Left lung (tissue), 10 donors: Measurements from ENCODE around the gene PTPRM. TPM values are rescaled to one million over a fixed set of nuclear protein-coding genes. Genes with fewer than 3 reads are reported as not detected.

Experiments used
- ATAC-seq: fragments of 200-7000 bp; cut with Tn5 transposase; one replicate; pipeline ENCODE4 v1.9.1; 2020; ENCODE audit warnings: moderate library complexity
- DNase-seq, 4 donors: peaks; one replicate each; pipeline ENCODE4 v3.0.0-alpha.2; 2013 to 2020
- H3K27ac ChIP-seq, 2 donors: fragments of 200-600 bp; sonication (generic) in 1 of 2; one replicate each; pipeline versions ENCODE4 v1.5.0 to v1.8.0; 2020 to 2021
- H3K27me3 ChIP-seq, 2 donors: fragments of 200-600 bp; sonication (generic) in 1 of 2; one replicate each; pipeline versions ENCODE4 v1.5.0 to v1.8.0; 2020 to 2021
- H3K36me3 ChIP-seq, 2 donors: fragments of 200-600 bp; sonication (generic) in 1 of 2; one replicate each; pipeline versions ENCODE4 v1.5.0 to v1.8.0; 2020 to 2021
- H3K4me1 ChIP-seq, 2 donors: fragments of 200-600 bp; one replicate each; pipeline ENCODE4 v1.8.0; 2021
- H3K4me3 ChIP-seq, 2 donors: fragments of 200-600 bp; sonication (generic) in 1 of 2; one replicate each; pipeline versions ENCODE4 v1.5.0 to v1.8.0; 2020 to 2021; ENCODE audit warnings: mild to moderate bottlenecking in 1 of 2
- H3K9me3 ChIP-seq, 2 donors: fragments of 200-600 bp; sonication (generic) in 1 of 2; one replicate each; pipeline versions ENCODE4 v1.5.0 to v1.8.0; 2020 to 2021
- intact Hi-C, 2 donors: fragments of 100-400 bp; cut with DNase I; formaldehyde crosslinking; loops; one replicate each; pipeline versions ENCODE4 v1.11.2 to v1.14.2; 2022
- polyA plus RNA-seq, 6 donors: library from polyadenylated mRNA; unstranded; fragments of 120-200 nt; gene quantifications; one replicate each; pipeline ENCODE4 v1.2.1, GENCODE V29; 2013; ENCODE audit not compliant: insufficient read length in 6 of 6
- total RNA-seq, 2 donors: library from RNA; stranded (reverse); fragmentation: NEBNext Ultra II Directional; extraction: Animal tissue kit (Norgen Biotek cat#: 25700); gene quantifications; one replicate each; pipeline ENCODE4 v1.2.1, GENCODE V29; 2021
- TF ChIP-seq, protein P1 (sequence below), 2 donors: fragments of 200-600 bp; sonication (generic) in 1 of 2; IDR thresholded peaks; one replicate each; pipeline versions ENCODE4 v1.5.0 to v1.8.0; 2021; ENCODE audit warnings: antibody characterized with exemption in 2 of 2
- donor health status: DM: no; HTN: yes; CAD: no.
- donor health status: DM: no; HTN: no; CAD: no.

The PTPRM gene
- total and polyA plus RNA-seq, 8 donors, result 76.4 to 99.6 (median 90.1) TPM

GRCh38 chr18:8190980-8191379 lies 623.9 kb downstream of the PTPRM start:
- H3K27me3 ChIP-seq, result no peaks in the 10 kb centered on the region
- no peaks in the 10 kb centered on the region for H3K9me3 ChIP-seq
- no peak overlapping the region for H3K27ac ChIP-seq
- intact Hi-C loops, result no loop called here
- H3K4me3 ChIP-seq, result no peak overlapping the region
- TF ChIP-seq, protein P1, sequence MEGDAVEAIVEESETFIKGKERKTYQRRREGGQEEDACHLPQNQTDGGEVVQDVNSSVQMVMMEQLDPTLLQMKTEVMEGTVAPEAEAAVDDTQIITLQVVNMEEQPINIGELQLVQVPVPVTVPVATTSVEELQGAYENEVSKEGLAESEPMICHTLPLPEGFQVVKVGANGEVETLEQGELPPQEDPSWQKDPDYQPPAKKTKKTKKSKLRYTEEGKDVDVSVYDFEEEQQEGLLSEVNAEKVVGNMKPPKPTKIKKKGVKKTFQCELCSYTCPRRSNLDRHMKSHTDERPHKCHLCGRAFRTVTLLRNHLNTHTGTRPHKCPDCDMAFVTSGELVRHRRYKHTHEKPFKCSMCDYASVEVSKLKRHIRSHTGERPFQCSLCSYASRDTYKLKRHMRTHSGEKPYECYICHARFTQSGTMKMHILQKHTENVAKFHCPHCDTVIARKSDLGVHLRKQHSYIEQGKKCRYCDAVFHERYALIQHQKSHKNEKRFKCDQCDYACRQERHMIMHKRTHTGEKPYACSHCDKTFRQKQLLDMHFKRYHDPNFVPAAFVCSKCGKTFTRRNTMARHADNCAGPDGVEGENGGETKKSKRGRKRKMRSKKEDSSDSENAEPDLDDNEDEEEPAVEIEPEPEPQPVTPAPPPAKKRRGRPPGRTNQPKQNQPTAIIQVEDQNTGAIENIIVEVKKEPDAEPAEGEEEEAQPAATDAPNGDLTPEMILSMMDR (IDR thresholded peaks at IDR 0.05), result no peak
- H3K4me1 ChIP-seq, result no peaks in the 10 kb centered on the region
- DNase-seq (no peak), ATAC-seq (no peak)
- no peaks in the 10 kb centered on the region for H3K36me3 ChIP-seq

GRCh38 chr18:8194431-8194830 lies 627.3 kb downstream of the PTPRM start:
- no peak for ATAC-seq
- Histone ChIP-seq H3K4me1 (no peaks in the 10 kb centered on the region), H3K9me3 (no peaks in the 10 kb centered on the region), H3K36me3 (no peaks in the 10 kb centered on the region), H3K4me3 (no peak overlapping the region), H3K27me3 (no peaks in the 10 kb centered on the region), H3K27ac (no peak overlapping the region)
- intact Hi-C loops, result no loop called here
- no peak for DNase-seq
- TF ChIP-seq, protein P1 (IDR thresholded peaks at IDR 0.05), result no peak

DNA sequence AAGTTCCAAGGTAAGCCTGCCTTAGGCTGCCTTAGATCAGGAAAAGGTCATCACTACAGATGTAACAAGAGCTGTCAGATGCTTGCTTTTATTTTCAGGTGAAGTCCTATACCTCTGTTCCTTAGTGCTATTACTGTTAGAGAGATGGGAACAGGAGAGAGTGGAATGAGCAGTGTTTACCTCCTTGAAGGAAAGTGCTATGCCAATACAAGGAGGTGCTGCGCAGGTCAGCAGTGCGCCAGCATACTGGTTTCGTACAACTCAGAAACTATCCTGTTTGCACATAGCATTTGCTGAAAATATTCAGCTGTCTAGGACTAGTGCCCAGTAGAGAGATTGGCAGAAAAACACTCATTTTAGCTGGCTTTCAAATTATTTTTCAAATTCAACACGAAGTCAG lies 629.1 kb downstream of the PTPRM start:
- TF ChIP-seq, protein P1 (IDR thresholded peaks at IDR 0.05), result no peak
- Histone ChIP-seq H3K4me3 (no peak overlapping the region), H3K27me3 (no peaks in the 10 kb centered on the region), H3K9me3 (no peaks in the 10 kb centered on the region), H3K27ac (no peak overlapping the region), H3K36me3 (no peaks in the 10 kb centered on the region), H3K4me1 (no peaks in the 10 kb centered on the region)
- intact Hi-C loops, result no loop called here
- peak in 1 of 4 donors; percentile 7 for DNase-seq
- peak; percentile 79 for ATAC-seq

DNA sequence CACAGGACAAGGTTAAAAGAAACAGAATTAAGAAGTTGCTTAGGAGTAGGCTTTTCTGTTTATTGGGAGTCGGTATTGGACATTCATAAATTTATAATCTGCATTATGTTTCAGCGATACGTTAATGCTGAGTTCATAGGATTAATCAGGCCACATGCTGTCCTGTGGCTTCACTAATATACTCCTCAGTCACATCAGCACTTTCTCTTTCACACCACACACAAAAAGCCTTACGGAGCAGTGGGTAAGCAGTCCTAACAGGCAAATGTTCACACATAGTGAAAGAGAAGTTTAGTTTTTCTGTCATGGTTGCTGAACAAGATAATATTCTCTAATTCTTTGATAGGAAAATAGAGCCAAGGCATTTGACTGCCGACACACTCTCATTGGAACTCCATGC lies 630.4 kb downstream of the PTPRM start:
- TF ChIP-seq, protein P1 (IDR thresholded peaks at IDR 0.05), result no peak
- ATAC-seq, result no peak

GRCh38 chr18:8207996-8208395 lies 640.9 kb downstream of the PTPRM start:
- intact Hi-C loops, result no loop called here
- Histone ChIP-seq H3K4me3 (no peak overlapping the region), H3K27me3 (no peaks in the 10 kb centered on the region), H3K9me3 (no peaks in the 10 kb centered on the region), H3K36me3 (no peaks in the 10 kb centered on the region), H3K4me1 (no peaks in the 10 kb centered on the region), H3K27ac (no peak overlapping the region)
- TF ChIP-seq, protein P1 (IDR thresholded peaks at IDR 0.05), result no peak
- ATAC-seq (no peak), DNase-seq (no peak)

More for the DNA sequence above, 630.4 kb downstream of the PTPRM start:
- Histone ChIP-seq H3K27ac (no peak overlapping the region), H3K4me1 (no peaks in the 10 kb centered on the region), H3K27me3 (no peaks in the 10 kb centered on the region), H3K4me3 (no peak overlapping the region), H3K9me3 (no peaks in the 10 kb centered on the region), H3K36me3 (no peaks in the 10 kb centered on the region)
- intact Hi-C loops, result no loop called here
- DNase-seq, result no peak
